Endodermal cell (in vitro differentiated cells): ENCODE results near the gene INSL6. TPM values are rescaled to one million over a fixed set of nuclear protein-coding genes. Genes with fewer than 3 reads are reported as not detected.

Experiments
- DNase-seq: peaks from one replicate; pipeline ENCODE4 v3.0.0-alpha.2; 2017
- H3K27ac ChIP-seq: 2 replicates; pipeline ENCODE4 v1.5.1; 2013; ENCODE audit warnings: mild to moderate bottlenecking, low read depth, low read length, moderate library complexity
- H3K27me3 ChIP-seq: 2 replicates; pipeline ENCODE4 v1.6.1; 2013; ENCODE audit warnings: mild to moderate bottlenecking, low read length, moderate library complexity; ENCODE audit not compliant: insufficient read depth, control insufficient read depth, poor library complexity, severe bottlenecking
- H3K36me3 ChIP-seq: 2 replicates; pipeline ENCODE4 v1.7.0; 2013; ENCODE audit warnings: mild to moderate bottlenecking, low read length, moderate library complexity; ENCODE audit not compliant: control insufficient read depth, insufficient read depth
- H3K4me1 ChIP-seq: one replicate; pipeline ENCODE4 v1.7.0; 2013; ENCODE audit warnings: low read length; ENCODE audit not compliant: control insufficient read depth, insufficient read depth
- H3K4me3 ChIP-seq: 2 replicates; pipeline ENCODE4 v1.5.1; 2013; ENCODE audit warnings: mild to moderate bottlenecking, low read length, moderate library complexity
- H3K9ac ChIP-seq: 2 replicates; pipeline ENCODE4 v1.6.1; 2013; ENCODE audit warnings: mild to moderate bottlenecking, low read length, moderate library complexity; ENCODE audit not compliant: poor library complexity, severe bottlenecking; ENCODE audit errors: extremely low read depth
- H3K9me3 ChIP-seq: 2 replicates; pipeline ENCODE4 v1.6.1; 2013; ENCODE audit warnings: mild to moderate bottlenecking, low read length, moderate library complexity; ENCODE audit not compliant: control insufficient read depth
- H3K27ac Mint-ChIP-seq: 2 replicates; pipeline ENCODE4 v1.8.0; 2020; ENCODE audit warnings: mixed read lengths
- H3K27me3 Mint-ChIP-seq: 2 replicates; pipeline ENCODE4 v1.8.0; 2021; ENCODE audit warnings: mild to moderate bottlenecking, mixed read lengths; ENCODE audit not compliant: insufficient read depth
- H3K36me3 Mint-ChIP-seq: 2 replicates; pipeline ENCODE4 v1.8.0; 2020; ENCODE audit warnings: low read depth, mixed read lengths
- H3K4me1 Mint-ChIP-seq: 2 replicates; pipeline ENCODE4 v1.8.0; 2020; ENCODE audit warnings: mixed read lengths
- H3K4me3 Mint-ChIP-seq: 2 replicates; pipeline ENCODE4 v1.8.0; 2020; ENCODE audit warnings: mild to moderate bottlenecking, moderate library complexity, mixed read lengths
- H3K9me3 Mint-ChIP-seq: 2 replicates; pipeline ENCODE4 v1.8.0; 2020; ENCODE audit warnings: mild to moderate bottlenecking, mixed read lengths
- WGBS, 2 experiments: methylation state at CpG; one replicate each; pipeline versions ENCODE4 v1.1.5 to v1.1.7; 2013; ENCODE audit warnings: missing lambda C conversion rate in 2 of 2, mixed read lengths in 1 of 2; ENCODE audit not compliant: insufficient coverage in 1 of 2, insufficient read length in 1 of 2; 5-methylcytosine and 5-hydroxymethylcytosine counted together
- total RNA-seq, 2 donors: library from RNA; stranded (reverse); fragmentation: NEBNext Ultra II Directional in 1 of 2; extraction: Animal tissue kit (Norgen Biotek cat#: 25700) in 1 of 2; gene quantifications; 2 replicates in 1 of 2; 3 replicates in 1 of 2; pipeline ENCODE4 v1.2.1, GENCODE V29; 2021
- TF ChIP-seq, protein P1 (sequence below): fragments of 200-600 bp; sonication (generic); conservative IDR thresholded peaks from 2 replicates; pipeline ENCODE4 v1.5.0; 2021; ENCODE audit warnings: antibody characterized with exemption, mild to moderate bottlenecking

The INSL6 gene
- total RNA-seq, 2 donors from 2014 or later, result not detected

DNA sequence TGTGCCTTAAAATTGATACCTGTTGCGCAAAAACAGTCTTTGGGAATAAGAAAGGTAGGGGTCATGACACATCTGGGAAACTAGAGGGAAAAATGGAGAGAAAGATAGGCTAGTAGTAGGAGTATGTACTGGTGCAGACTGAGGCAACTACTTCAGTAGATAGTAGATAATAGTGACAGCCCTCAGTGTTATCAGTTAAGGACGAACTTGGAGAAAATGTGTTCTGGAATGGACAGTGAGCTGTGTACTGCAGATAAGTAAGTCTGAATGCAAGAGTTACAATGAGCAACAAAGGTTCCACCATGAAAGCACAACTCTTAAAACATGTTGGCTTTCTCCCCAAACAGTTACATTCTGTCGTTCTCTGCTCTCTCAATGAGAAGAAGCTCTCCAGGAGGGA is 6.5 kb upstream of the INSL6 start:
- H3K27me3 Mint-ChIP-seq, result no peaks in the 10 kb centered on the region

DNA sequence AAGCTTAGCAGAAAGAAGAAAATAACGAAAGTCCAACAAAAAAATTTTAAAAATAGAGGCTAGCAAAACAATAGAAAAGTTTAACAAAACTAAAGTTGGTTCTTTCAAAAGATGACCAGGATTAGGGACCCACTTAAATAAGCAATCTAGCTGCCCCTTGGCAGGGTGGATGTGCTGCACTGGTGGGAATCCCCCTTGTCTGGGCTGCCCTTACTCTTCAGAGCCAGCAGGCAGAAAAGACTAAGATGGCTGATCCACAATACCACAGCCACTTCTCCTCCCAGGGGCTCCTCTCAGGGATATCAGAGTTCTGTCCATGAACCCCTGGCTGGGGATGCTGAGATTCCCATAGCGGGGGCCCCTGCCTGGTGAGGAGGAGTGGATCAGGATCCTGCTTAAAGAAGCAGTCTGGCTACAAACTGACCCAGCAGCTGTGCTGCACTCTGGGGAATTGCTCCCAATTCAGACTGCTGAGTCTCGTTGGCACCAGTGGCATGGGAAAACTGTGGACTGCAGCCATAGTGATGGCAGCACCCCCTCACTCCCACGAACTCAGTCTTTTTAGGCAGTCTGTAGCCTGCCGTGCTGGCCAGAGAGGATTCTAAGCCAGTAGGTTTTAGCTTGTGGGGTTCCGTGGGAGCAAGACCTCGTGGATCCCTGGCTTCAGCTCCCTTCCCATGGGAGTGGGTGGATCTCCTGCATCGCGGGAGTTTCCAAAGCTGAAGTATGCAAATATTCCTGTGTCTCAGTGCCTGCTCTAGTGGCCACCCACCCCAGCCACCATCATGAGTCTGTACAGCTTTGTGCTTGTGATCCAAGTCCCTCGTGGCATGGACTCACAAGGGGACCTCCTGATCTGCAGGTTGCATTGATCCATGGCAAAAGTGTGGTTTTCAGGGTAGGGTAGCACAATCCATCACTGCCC is 2.9 kb upstream of the INSL6 start:
- no peak for DNase-seq
- H3K9ac ChIP-seq, result no peak overlapping the region
- Mint-ChIP-seq H3K36me3 (no peaks in the 10 kb centered on the region), H3K27me3 (no peaks in the 10 kb centered on the region), H3K9me3 (no peaks in the 10 kb centered on the region), H3K4me3 (no peak overlapping the region), H3K27ac (no peak overlapping the region), H3K4me1 (no peaks in the 10 kb centered on the region)
- H3K27ac ChIP-seq, result no peak overlapping the region
- H3K4me3 ChIP-seq, result no peak overlapping the region
- H3K27me3 ChIP-seq, result no peaks in the 10 kb centered on the region
- no peaks in the 10 kb centered on the region for H3K36me3 ChIP-seq
- TF ChIP-seq, protein P1, sequence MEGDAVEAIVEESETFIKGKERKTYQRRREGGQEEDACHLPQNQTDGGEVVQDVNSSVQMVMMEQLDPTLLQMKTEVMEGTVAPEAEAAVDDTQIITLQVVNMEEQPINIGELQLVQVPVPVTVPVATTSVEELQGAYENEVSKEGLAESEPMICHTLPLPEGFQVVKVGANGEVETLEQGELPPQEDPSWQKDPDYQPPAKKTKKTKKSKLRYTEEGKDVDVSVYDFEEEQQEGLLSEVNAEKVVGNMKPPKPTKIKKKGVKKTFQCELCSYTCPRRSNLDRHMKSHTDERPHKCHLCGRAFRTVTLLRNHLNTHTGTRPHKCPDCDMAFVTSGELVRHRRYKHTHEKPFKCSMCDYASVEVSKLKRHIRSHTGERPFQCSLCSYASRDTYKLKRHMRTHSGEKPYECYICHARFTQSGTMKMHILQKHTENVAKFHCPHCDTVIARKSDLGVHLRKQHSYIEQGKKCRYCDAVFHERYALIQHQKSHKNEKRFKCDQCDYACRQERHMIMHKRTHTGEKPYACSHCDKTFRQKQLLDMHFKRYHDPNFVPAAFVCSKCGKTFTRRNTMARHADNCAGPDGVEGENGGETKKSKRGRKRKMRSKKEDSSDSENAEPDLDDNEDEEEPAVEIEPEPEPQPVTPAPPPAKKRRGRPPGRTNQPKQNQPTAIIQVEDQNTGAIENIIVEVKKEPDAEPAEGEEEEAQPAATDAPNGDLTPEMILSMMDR, result no peak
- 93 to 95% methylated on average over 8 to 10 of the region's 10 CpGs for WGBS, 2 experiments
- H3K4me1 ChIP-seq, result no peaks in the 10 kb centered on the region
- H3K9me3 ChIP-seq, result no peaks in the 10 kb centered on the region

More for the DNA sequence above, 6.5 kb upstream of the INSL6 start:
- H3K4me1 Mint-ChIP-seq, result no peaks in the 10 kb centered on the region
- Histone ChIP-seq H3K27ac (no peak overlapping the region), H3K9me3 (no peaks in the 10 kb centered on the region), H3K4me1 (no peaks in the 10 kb centered on the region), H3K36me3 (no peaks in the 10 kb centered on the region), H3K9ac (no peak overlapping the region), H3K27me3 (no peaks in the 10 kb centered on the region), H3K4me3 (no peak overlapping the region)
- no peak overlapping the region for H3K27ac Mint-ChIP-seq
- 84 to 95% methylated on average over 3 of the region's 3 CpGs for WGBS, 2 experiments
- H3K4me3 Mint-ChIP-seq, result no peak overlapping the region
- no peak for DNase-seq
- H3K9me3 Mint-ChIP-seq, result no peaks in the 10 kb centered on the region
- no peaks in the 10 kb centered on the region for H3K36me3 Mint-ChIP-seq
- TF ChIP-seq, protein P1, result no peak

DNA sequence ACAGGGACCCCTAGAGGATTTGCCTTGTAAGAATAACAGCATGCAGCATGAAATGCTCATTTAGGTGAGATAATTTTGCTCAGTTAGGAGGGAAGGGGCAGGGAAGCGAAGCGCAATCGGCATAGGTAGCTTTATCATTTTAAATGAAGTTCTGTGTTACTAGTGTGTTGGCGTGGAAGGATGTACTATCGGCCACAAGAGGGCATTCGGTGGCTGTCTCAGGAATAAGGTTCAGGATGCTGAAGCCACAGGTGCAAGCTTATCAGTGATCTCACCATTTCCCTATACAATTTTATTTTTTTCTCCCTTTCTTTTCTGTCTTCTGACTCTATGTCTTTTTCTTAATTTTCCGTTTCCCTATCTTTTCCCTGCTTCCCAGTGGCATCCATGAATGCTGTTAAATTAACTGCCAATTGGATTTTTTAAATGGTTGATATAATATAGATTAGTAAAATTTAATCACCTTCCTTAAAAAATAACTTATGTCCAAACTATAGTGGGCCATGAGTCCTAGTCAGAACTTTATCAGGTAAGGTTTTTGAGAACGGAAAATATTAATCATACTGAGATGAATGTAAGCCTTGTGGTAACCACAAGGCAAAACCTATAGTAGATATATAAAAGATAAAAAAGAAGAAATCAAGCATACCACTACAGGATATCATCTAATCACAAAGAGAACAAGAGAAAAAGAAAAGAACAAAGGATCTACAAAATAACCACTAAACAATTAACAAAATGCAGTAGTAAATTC is 1.2 kb upstream of the INSL6 start:
- H3K36me3 Mint-ChIP-seq, result no peaks in the 10 kb centered on the region
- 48 to 60% methylated on average over 4 to 8 of the region's 8 CpGs for WGBS, 2 experiments
- H3K27me3 ChIP-seq, result no peaks in the 10 kb centered on the region
- H3K4me3 ChIP-seq, result no peak overlapping the region
- no peak overlapping the region for H3K27ac Mint-ChIP-seq
- H3K9me3 Mint-ChIP-seq, result no peaks in the 10 kb centered on the region
- H3K4me1 Mint-ChIP-seq, result no peaks in the 10 kb centered on the region
- TF ChIP-seq, protein P1, result peak; percentile 92
- no peaks in the 10 kb centered on the region for H3K27me3 Mint-ChIP-seq
- no peak overlapping the region for H3K4me3 Mint-ChIP-seq
- H3K36me3 ChIP-seq, result no peaks in the 10 kb centered on the region
- no peak overlapping the region for H3K9ac ChIP-seq
- H3K27ac ChIP-seq, result no peak overlapping the region
- no peaks in the 10 kb centered on the region for H3K9me3 ChIP-seq
- no peaks in the 10 kb centered on the region for H3K4me1 ChIP-seq
- peak; percentile 81 for DNase-seq
